ENCODE data around the gene CFB.

- no peak for TF ChIP-seq FOXP2 (optimal IDR thresholded peaks at IDR 0.05; ENCODE audit: control extremely low read depth, extremely low read length, insufficient read depth)
- no peak for TF ChIP-seq EZH2 (IDR thresholded peaks at IDR 0.05)
Observed at GRCh38 chr6:31899882-31900722, 45.8 kb upstream of the CFB start.

All from SK-N-MC (cell line).